OCI-LY1 (cell line): ENCODE results near the gene B3GALNT1.

ENCODE experiments used
- H2AFZ ChIP-seq: fragments of 200-600 bp; sonication (generic), shearing (Covaris generic); 2 replicates; pipeline ENCODE4 v1.6.0; 2014; ENCODE audit warnings: antibody characterized with exemption, mild to moderate bottlenecking, low read length
- H3F3A ChIP-seq: fragments of 200-600 bp; sonication (generic), shearing (Covaris generic); 2 replicates; pipeline ENCODE4 v1.6.0; 2014; ENCODE audit warnings: mild to moderate bottlenecking, antibody characterized with exemption, low read length, moderate library complexity; ENCODE audit not compliant: insufficient read depth
- H3K27ac ChIP-seq: fragments of 200-600 bp; sonication (generic); 2 replicates; pipeline ENCODE4 v1.5.1; 2014; ENCODE audit warnings: low read length, mixed run types, mild to moderate bottlenecking, low read depth; ENCODE audit not compliant: poor library complexity, severe bottlenecking
- H3K27me3 ChIP-seq: fragments of 200-600 bp; sonication (generic); 2 replicates; pipeline ENCODE4 v1.6.0; 2014; ENCODE audit warnings: antibody characterized with exemption, mild to moderate bottlenecking, low read length, moderate library complexity; ENCODE audit not compliant: insufficient read depth
- H3K36me3 ChIP-seq: fragments of 200-600 bp; sonication (generic); 2 replicates; pipeline ENCODE4 v1.6.1; 2014; ENCODE audit warnings: mild to moderate bottlenecking, antibody characterized with exemption, low read length, moderate library complexity, mixed read lengths; ENCODE audit not compliant: insufficient read depth
- H3K4me1 ChIP-seq: fragments of 200-600 bp; sonication (generic); 2 replicates; pipeline ENCODE4 v1.5.1; 2014; ENCODE audit warnings: mild to moderate bottlenecking, low read length, moderate library complexity; ENCODE audit not compliant: insufficient read depth, severe bottlenecking
- H3K4me2 ChIP-seq: fragments of 200-600 bp; sonication (generic), shearing (Covaris generic); 2 replicates; pipeline ENCODE4 v1.6.1; 2014; ENCODE audit warnings: low read length
- H3K4me3 ChIP-seq: fragments of 200-600 bp; sonication (generic); 2 replicates; pipeline ENCODE4 v1.5.1; 2014; ENCODE audit warnings: low read length, low read depth, mild to moderate bottlenecking, mixed read lengths; ENCODE audit not compliant: poor library complexity, severe bottlenecking
- H3K79me2 ChIP-seq: fragments of 200-600 bp; shearing (Covaris generic); 2 replicates; pipeline ENCODE4 v1.6.1; 2016; ENCODE audit warnings: mixed run types, low read length, mixed read lengths; ENCODE audit not compliant: insufficient read depth
- H3K9ac ChIP-seq: fragments of 200-600 bp; sonication (generic), shearing (Covaris generic); 2 replicates; pipeline ENCODE4 v1.6.1; 2014; ENCODE audit warnings: mild to moderate bottlenecking, low read length, mixed read lengths
- H3K9me2 ChIP-seq: fragments of 200-600 bp; sonication (generic), shearing (Covaris generic); 2 replicates; pipeline ENCODE4 v1.6.1; 2014; ENCODE audit warnings: low read depth, mild to moderate bottlenecking, low read length, mixed read lengths
- H3K9me3 ChIP-seq: fragments of 200-600 bp; shearing (Covaris generic); 2 replicates; pipeline ENCODE4 v1.6.1; 2014; ENCODE audit warnings: low read length, mixed read lengths
- H4K20me1 ChIP-seq: fragments of 200-600 bp; sonication (generic), shearing (Covaris generic); 2 replicates; pipeline ENCODE4 v1.6.0; 2016; ENCODE audit warnings: mild to moderate bottlenecking, low read length; ENCODE audit not compliant: insufficient read depth
- EZH2 ChIP-seq: fragments of 200-600 bp; sonication (generic), shearing (Covaris generic); IDR thresholded peaks from 2 replicates; pipeline ENCODE4 v1.8.0; 2017; ENCODE audit warnings: borderline replicate concordance, mixed run types, mild to moderate bottlenecking, antibody characterized with exemption, low read length, moderate library complexity, mixed read lengths
- TF ChIP-seq, protein P1 (sequence below): fragments of 200-600 bp; sonication (generic), shearing (Covaris generic); IDR thresholded peaks from 2 replicates; pipeline ENCODE4 v1.5.1; 2017; ENCODE audit warnings: mild to moderate bottlenecking, antibody characterized with exemption, low read length, moderate library complexity, mixed read lengths

B3GALNT1 gene

DNA sequence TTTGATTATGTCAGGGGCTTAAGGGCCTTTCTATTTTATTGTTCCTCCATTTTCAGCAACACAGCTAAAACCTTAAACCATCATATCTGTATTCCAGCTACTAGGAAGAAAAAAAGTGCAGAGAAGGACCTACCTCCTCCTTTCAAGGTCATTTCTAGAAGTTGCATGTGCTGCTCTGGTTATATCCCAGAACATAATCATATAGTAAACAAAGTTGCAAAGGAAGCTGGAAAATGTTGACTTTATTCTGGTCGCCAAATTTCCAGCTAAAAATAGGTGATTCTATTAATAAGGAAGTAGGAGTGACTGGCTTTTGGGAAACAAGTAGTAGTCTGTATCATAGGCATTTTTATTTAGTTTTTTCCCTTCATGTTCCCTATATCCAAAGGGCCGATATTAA lies 21.3 kb upstream of the B3GALNT1 start:
- no peaks in the 10 kb centered on the region for H3F3A ChIP-seq
- H3K27me3 ChIP-seq = no peaks in the 10 kb centered on the region
- H4K20me1 ChIP-seq = no peaks in the 10 kb centered on the region
- H3K4me1 ChIP-seq = no peaks in the 10 kb centered on the region
- H3K36me3 ChIP-seq = no peaks in the 10 kb centered on the region
- H3K4me3 ChIP-seq = no peak overlapping the region
- no peak overlapping the region for H3K27ac ChIP-seq
- H3K9me3 ChIP-seq = no peaks in the 10 kb centered on the region
- H2AFZ ChIP-seq = no peak overlapping the region
- H3K9ac ChIP-seq = no peak overlapping the region
- TF ChIP-seq, protein P1, sequence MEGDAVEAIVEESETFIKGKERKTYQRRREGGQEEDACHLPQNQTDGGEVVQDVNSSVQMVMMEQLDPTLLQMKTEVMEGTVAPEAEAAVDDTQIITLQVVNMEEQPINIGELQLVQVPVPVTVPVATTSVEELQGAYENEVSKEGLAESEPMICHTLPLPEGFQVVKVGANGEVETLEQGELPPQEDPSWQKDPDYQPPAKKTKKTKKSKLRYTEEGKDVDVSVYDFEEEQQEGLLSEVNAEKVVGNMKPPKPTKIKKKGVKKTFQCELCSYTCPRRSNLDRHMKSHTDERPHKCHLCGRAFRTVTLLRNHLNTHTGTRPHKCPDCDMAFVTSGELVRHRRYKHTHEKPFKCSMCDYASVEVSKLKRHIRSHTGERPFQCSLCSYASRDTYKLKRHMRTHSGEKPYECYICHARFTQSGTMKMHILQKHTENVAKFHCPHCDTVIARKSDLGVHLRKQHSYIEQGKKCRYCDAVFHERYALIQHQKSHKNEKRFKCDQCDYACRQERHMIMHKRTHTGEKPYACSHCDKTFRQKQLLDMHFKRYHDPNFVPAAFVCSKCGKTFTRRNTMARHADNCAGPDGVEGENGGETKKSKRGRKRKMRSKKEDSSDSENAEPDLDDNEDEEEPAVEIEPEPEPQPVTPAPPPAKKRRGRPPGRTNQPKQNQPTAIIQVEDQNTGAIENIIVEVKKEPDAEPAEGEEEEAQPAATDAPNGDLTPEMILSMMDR = no peak
- TF ChIP-seq EZH2 = no peak
- no peaks in the 10 kb centered on the region for H3K9me2 ChIP-seq
- H3K4me2 ChIP-seq = no peak overlapping the region
- no peaks in the 10 kb centered on the region for H3K79me2 ChIP-seq

DNA sequence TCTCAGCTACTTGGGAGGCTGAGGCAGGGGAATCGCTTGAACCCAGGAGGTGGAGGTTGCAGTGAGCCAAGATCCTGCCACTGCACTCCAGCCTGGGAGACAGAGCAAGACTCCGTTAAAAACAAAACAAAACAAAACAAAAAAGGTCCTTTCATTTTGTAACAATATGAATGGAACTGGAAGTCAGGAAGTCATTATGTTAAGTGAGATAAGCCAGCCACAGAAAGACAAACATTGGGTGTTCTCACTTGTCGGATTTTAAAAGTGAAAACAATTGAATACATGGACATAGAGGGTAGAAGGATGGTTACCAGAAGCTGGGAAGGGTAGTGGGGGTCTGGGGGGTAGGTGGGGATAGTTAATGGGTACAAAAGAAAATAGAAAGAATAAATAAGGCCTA lies 12.5 kb upstream of the B3GALNT1 start:
- H4K20me1 ChIP-seq = no peaks in the 10 kb centered on the region
- no peaks in the 10 kb centered on the region for H3K27me3 ChIP-seq
- no peaks in the 10 kb centered on the region for H3F3A ChIP-seq
- no peaks in the 10 kb centered on the region for H3K36me3 ChIP-seq
- H3K9ac ChIP-seq = no peak overlapping the region
- no peak overlapping the region for H3K4me2 ChIP-seq
- H3K27ac ChIP-seq = no peak overlapping the region
- no peak overlapping the region for H2AFZ ChIP-seq
- H3K79me2 ChIP-seq = no peaks in the 10 kb centered on the region
- H3K9me3 ChIP-seq = peaks cover 9% of the 10 kb centered on the region
- H3K9me2 ChIP-seq = no peaks in the 10 kb centered on the region
- no peak overlapping the region for H3K4me3 ChIP-seq
- no peaks in the 10 kb centered on the region for H3K4me1 ChIP-seq
- no peak for TF ChIP-seq EZH2
- TF ChIP-seq, protein P1 = no peak

- Histone ChIP-seq H3K4me3 (no peak overlapping the region), H3K9me2 (no peaks in the 10 kb centered on the region), H2AFZ (no peak overlapping the region), H3K27me3 (no peaks in the 10 kb centered on the region), H3K9me3 (no peaks in the 10 kb centered on the region), H3K4me2 (no peak overlapping the region), H3K4me1 (no peaks in the 10 kb centered on the region), H4K20me1 (no peaks in the 10 kb centered on the region), H3K9ac (no peak overlapping the region), H3K36me3 (no peaks in the 10 kb centered on the region), H3K27ac (no peak overlapping the region), H3F3A (no peaks in the 10 kb centered on the region), H3K79me2 (no peaks in the 10 kb centered on the region)
- TF ChIP-seq, protein P1 = no peak
- no peak for TF ChIP-seq EZH2
Measured at GRCh38 chr3:161108840-161109239, 3.7 kb upstream of the B3GALNT1 start.
